Fibroblast of lung (primary cell): ENCODE results near the gene RAB1A. TPM values are rescaled to one million over a fixed set of nuclear protein-coding genes. Genes with fewer than 3 reads are reported as not detected.

Experiments used
- DNase-seq, 2 donors: peaks; one replicate each; pipeline versions ENCODE4 v3.0.0 to v3.0.0-alpha.2; 2010; ENCODE audit warnings: low read depth in 2 of 2
- H2AFZ ChIP-seq: 2 replicates; pipeline ENCODE4 v1.5.1; 2012; ENCODE audit warnings: low read length, control low read depth, inconsistent platforms
- H3K27ac ChIP-seq: 2 replicates; pipeline ENCODE4 v1.5.1; 2011; ENCODE audit warnings: low read length, control low read depth; ENCODE audit not compliant: insufficient read depth
- H3K27me3 ChIP-seq: 2 replicates; pipeline ENCODE4 v1.5.1; 2011; ENCODE audit warnings: mild to moderate bottlenecking, low read length; ENCODE audit not compliant: control insufficient read depth, insufficient read depth
- H3K36me3 ChIP-seq: 2 replicates; pipeline ENCODE4 v1.5.1; 2011; ENCODE audit warnings: low read length; ENCODE audit not compliant: control insufficient read depth, insufficient read depth
- H3K4me1 ChIP-seq: 2 replicates; pipeline ENCODE4 v1.5.1; 2011; ENCODE audit warnings: low read length; ENCODE audit not compliant: control insufficient read depth, insufficient read depth; ENCODE audit errors: extremely low read depth
- H3K4me2 ChIP-seq: 2 replicates; pipeline ENCODE4 v1.5.1; 2011; ENCODE audit warnings: low read length, control low read depth; ENCODE audit not compliant: insufficient read depth; ENCODE audit errors: extremely low read depth
- H3K4me3 ChIP-seq, 4 experiments: fragments of 200-600 bp in 1 of 4; sonication (generic) in 1 of 4; replicated peaks in 1 of 4; 2 replicates each; pipeline ENCODE4 v1.5.1; 2011 to 2016; ENCODE audit warnings: low read length in 4 of 4, low read depth in 3 of 4, mild to moderate bottlenecking in 3 of 4, control low read depth in 2 of 4, inconsistent platforms in 1 of 4, mixed read lengths in 1 of 4; ENCODE audit not compliant: insufficient read depth in 1 of 4; ENCODE audit errors: control extremely low read depth in 1 of 4
- H3K79me2 ChIP-seq: 2 replicates; pipeline ENCODE4 v1.5.1; 2012; ENCODE audit warnings: mild to moderate bottlenecking, low read length, inconsistent platforms; ENCODE audit not compliant: control insufficient read depth, insufficient read depth
- H3K9ac ChIP-seq: 2 replicates; pipeline ENCODE4 v1.5.1; 2011; ENCODE audit warnings: mild to moderate bottlenecking, low read length, control low read depth; ENCODE audit not compliant: insufficient read depth
- H3K9me3 ChIP-seq: 2 replicates; pipeline ENCODE4 v1.5.1; 2012; ENCODE audit warnings: low read depth, low read length; ENCODE audit not compliant: control insufficient read depth, insufficient read depth
- H4K20me1 ChIP-seq: 2 replicates; pipeline ENCODE4 v1.5.1; 2011; ENCODE audit warnings: low read length; ENCODE audit not compliant: control insufficient read depth, insufficient read depth; ENCODE audit errors: extremely low read depth
- EZH2 ChIP-seq: IDR thresholded peaks from 2 replicates; pipeline ENCODE4 v1.5.1; 2012; ENCODE audit warnings: low read length, control low read depth, mild to moderate bottlenecking; ENCODE audit errors: missing control alignments
- polyA plus RNA-seq, 2 donors: library from polyadenylated mRNA; depleted of rRNA in 1 of 2; stranded (reverse) in 1 of 2; unstranded in 1 of 2; fragments of >200 nt; gene quantifications; 2 replicates each; pipeline ENCODE4 v1.2.1, GENCODE V29; 2011 to 2012; ENCODE audit warnings: missing spikeins in 1 of 2
- total RNA-seq: library from RNA; depleted of rRNA; stranded (reverse); fragments of >200 nt; gene quantifications from 2 replicates; pipeline ENCODE4 v1.2.1, GENCODE V29; 2014
- TF ChIP-seq, protein P1 (sequence below), 2 donors: IDR thresholded peaks in 1 of 2; conservative IDR thresholded peaks in 1 of 2; 1 replicate in 1 of 2; 2 replicates in 1 of 2; pipeline ENCODE4 v1.5.1; 2011 to 2012; ENCODE audit warnings: low read length in 2 of 2, control low read depth in 1 of 2, inconsistent platforms in 1 of 2, low read depth in 1 of 2, mild to moderate bottlenecking in 1 of 2

Gene RAB1A
- total and polyA plus RNA-seq, 2 donors (not counting 1 experiment from before 2014, with no cell fraction given), result 89.8 to 289 TPM

DNA sequence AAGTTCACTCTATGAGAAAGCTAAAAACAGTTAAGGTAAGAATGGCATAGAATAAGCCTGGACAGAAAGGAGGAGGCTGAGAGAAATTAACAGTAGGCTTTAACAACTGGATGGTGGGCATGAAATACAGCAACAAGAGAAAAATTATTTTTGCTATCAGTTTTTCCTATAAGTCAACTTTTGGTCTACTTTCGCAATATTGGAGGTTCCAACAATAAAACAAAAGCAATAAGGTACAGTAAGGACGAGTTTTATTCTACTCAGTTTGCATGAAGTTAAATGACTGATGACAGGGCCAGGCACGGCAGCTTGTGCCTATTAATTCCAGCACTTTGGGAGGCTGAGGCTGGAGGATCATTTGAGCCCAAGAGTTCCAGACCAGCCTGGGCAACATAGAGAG is 17.3 kb downstream of the RAB1A start:
- no peak for DNase-seq
- no peak overlapping the region for H2AFZ ChIP-seq
- peaks cover 3% of the 10 kb centered on the region for H3K36me3 ChIP-seq
- H3K4me1 ChIP-seq, result no peaks in the 10 kb centered on the region
- H3K27me3 ChIP-seq, result no peaks in the 10 kb centered on the region
- TF ChIP-seq, protein P1, sequence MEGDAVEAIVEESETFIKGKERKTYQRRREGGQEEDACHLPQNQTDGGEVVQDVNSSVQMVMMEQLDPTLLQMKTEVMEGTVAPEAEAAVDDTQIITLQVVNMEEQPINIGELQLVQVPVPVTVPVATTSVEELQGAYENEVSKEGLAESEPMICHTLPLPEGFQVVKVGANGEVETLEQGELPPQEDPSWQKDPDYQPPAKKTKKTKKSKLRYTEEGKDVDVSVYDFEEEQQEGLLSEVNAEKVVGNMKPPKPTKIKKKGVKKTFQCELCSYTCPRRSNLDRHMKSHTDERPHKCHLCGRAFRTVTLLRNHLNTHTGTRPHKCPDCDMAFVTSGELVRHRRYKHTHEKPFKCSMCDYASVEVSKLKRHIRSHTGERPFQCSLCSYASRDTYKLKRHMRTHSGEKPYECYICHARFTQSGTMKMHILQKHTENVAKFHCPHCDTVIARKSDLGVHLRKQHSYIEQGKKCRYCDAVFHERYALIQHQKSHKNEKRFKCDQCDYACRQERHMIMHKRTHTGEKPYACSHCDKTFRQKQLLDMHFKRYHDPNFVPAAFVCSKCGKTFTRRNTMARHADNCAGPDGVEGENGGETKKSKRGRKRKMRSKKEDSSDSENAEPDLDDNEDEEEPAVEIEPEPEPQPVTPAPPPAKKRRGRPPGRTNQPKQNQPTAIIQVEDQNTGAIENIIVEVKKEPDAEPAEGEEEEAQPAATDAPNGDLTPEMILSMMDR (conservative IDR thresholded peaks at IDR 0.05 in 1 of 2, IDR thresholded peaks at IDR 0.05 in 1 of 2; ENCODE audit: low read depth in 1 of 2, low read length in 2 of 2), result no peak
- no peak for TF ChIP-seq EZH2
- H3K27ac ChIP-seq, result no peak overlapping the region
- H3K9me3 ChIP-seq, result no peaks in the 10 kb centered on the region
- no peak overlapping the region for H3K4me3 ChIP-seq
- no peak overlapping the region for H3K9ac ChIP-seq
- peaks cover 23% of the 10 kb centered on the region for H4K20me1 ChIP-seq
- H3K4me2 ChIP-seq, result no peak overlapping the region
- H3K79me2 ChIP-seq, result peaks cover 97% of the 10 kb centered on the region

DNA sequence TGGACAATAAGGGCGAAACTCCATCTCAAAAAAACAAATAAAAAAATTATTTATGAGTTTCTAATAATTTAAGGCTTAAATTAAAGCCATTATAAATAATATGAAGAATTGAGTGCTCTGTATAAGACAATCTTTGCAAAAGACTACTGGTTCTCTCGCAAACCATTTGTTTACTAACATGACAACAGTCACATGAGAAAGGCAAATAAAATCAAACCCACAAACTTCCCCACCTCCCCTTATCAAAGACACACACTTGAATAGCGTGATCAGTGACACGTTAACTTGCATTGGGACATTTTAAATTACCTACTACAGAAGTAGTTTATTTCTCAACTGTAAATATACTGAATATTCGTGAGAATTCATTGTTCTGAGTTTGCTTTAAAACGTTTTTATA is 21.1 kb downstream of the RAB1A start:
- Histone ChIP-seq H3K9ac (no peak overlapping the region), H4K20me1 (peaks cover 21% of the 10 kb centered on the region), H3K27me3 (no peaks in the 10 kb centered on the region), H2AFZ (no peak overlapping the region), H3K4me2 (no peak overlapping the region), H3K4me1 (no peaks in the 10 kb centered on the region), H3K79me2 (peaks cover 95% of the 10 kb centered on the region), H3K9me3 (no peaks in the 10 kb centered on the region), H3K27ac (no peak overlapping the region), H3K36me3 (no peaks in the 10 kb centered on the region), H3K4me3 (no peak overlapping the region)
- TF ChIP-seq, protein P1 (conservative IDR thresholded peaks at IDR 0.05 in 1 of 2, IDR thresholded peaks at IDR 0.05 in 1 of 2; ENCODE audit: low read depth in 1 of 2, low read length in 2 of 2), result no peak
- no peak for TF ChIP-seq EZH2
- no peak for DNase-seq

DNA sequence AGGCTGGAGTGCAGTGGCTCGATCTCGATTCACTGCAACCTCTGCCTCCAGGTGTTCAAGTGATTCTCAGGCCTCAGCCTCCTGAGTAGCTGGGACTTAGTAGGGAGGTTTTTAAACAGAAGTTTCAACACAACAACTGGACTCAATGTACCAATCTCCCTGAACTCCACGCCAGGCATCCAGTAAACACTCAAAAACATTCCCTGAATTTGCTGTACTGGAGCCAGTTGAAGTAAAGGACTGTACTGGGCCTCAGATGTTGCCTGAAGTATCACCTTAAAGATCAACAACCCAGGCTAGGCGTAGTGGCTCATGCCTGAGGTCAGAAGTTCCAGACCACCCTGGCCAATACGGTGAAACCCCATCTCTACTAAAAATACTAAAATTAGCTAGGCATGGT is 22.4 kb downstream of the RAB1A start:
- TF ChIP-seq, protein P1 (conservative IDR thresholded peaks at IDR 0.05 in 1 of 2, IDR thresholded peaks at IDR 0.05 in 1 of 2; ENCODE audit: low read depth in 1 of 2, low read length in 2 of 2), result no peak
- TF ChIP-seq EZH2, result no peak
- no peak overlapping the region for H3K4me3 ChIP-seq
- H3K4me1 ChIP-seq, result no peaks in the 10 kb centered on the region
- H2AFZ ChIP-seq, result no peak overlapping the region
- H4K20me1 ChIP-seq, result peaks cover 13% of the 10 kb centered on the region
- no peak overlapping the region for H3K27ac ChIP-seq
- no peak overlapping the region for H3K9ac ChIP-seq
- no peaks in the 10 kb centered on the region for H3K27me3 ChIP-seq
- H3K9me3 ChIP-seq, result no peaks in the 10 kb centered on the region
- no peaks in the 10 kb centered on the region for H3K36me3 ChIP-seq
- no peak overlapping the region for H3K4me2 ChIP-seq
- DNase-seq, result no peak
- peaks cover 90% of the 10 kb centered on the region for H3K79me2 ChIP-seq
